HepG2 (cell line): ENCODE data around the gene SIK3. TPM values are rescaled to one million over a fixed set of nuclear protein-coding genes. Genes with fewer than 3 reads are reported as not detected.

Source experiments
- ATAC-seq: fragments of 200-7000 bp; cut with Tn5 transposase; 3 replicates; pipeline ENCODE4 v1.9.1; 2020; ENCODE audit warnings: mild to moderate bottlenecking, moderate library complexity
- BruUV-seq: library from RNA; stranded (reverse); fragments of 400-500 nt; replicated peaks from 2 replicates; lab custom pipeline; 2021; lab: Mats Ljungman, UMichigan
- CTCF ChIA-PET: fragments of 300-600 bp; formaldehyde crosslinking; extraction: SDS; loops from one replicate; lab custom pipeline; 2021; ENCODE audit warnings: low total read pairs, inconsistent platforms, low intra/inter-chr PET ratio; lab: Yijun Ruan, JAX
- POLR2A ChIA-PET: fragments of 350-600 bp; sonication (Branson Sonifier 250); formaldehyde crosslinking; loops from one replicate; lab custom pipeline; 2020; ENCODE audit warnings: antibody characterized with exemption, inconsistent platforms; lab: Yijun Ruan, JAX
- DNase-seq: peaks from one replicate; pipeline ENCODE4 v3.0.0-alpha.2; 2015; ENCODE audit warnings: low spot score
- FAIRE-seq: peaks from 3 replicates; lab custom pipeline; 2011; peaks lifted over from hg19 to GRCh38; lab: Jason Lieb, UNC
- H2AFZ ChIP-seq: one replicate; pipeline ENCODE4 v1.6.1; 2011; ENCODE audit warnings: low read length, inconsistent platforms
- H3K27ac ChIP-seq: fragments of 300-600 bp; 3 replicates; pipeline ENCODE4 v1.8.0; 2011; ENCODE audit warnings: mixed run types, mild to moderate bottlenecking, mixed read lengths, low read length, inconsistent platforms; ENCODE audit not compliant: insufficient read depth; ENCODE audit errors: extremely low read length
- H3K27me3 ChIP-seq, 2 experiments: fragments of 200-600 bp in 1 of 2; 2 replicates in 1 of 2; 3 replicates in 1 of 2; pipeline versions ENCODE4 v1.6.0 to v1.8.0; 2011; ENCODE audit warnings: low read length in 2 of 2, mild to moderate bottlenecking in 2 of 2, moderate library complexity in 2 of 2, inconsistent platforms in 1 of 2; ENCODE audit not compliant: insufficient read depth in 2 of 2, control insufficient read depth in 1 of 2
- H3K36me3 ChIP-seq, 2 experiments: fragments of 200-600 bp in 1 of 2; replicated peaks in 1 of 2; 2 replicates in 1 of 2; 3 replicates in 1 of 2; pipeline versions ENCODE4 v1.5.1 to v1.8.0; 2011; ENCODE audit warnings: low read length in 2 of 2, inconsistent platforms in 1 of 2; ENCODE audit not compliant: insufficient read depth in 2 of 2, control insufficient read depth in 1 of 2
- H3K4me1 ChIP-seq: 2 replicates; pipeline ENCODE4 v1.5.1; 2012; ENCODE audit warnings: low read length, inconsistent platforms; ENCODE audit not compliant: insufficient read depth
- H3K4me2 ChIP-seq: 2 replicates; pipeline ENCODE4 v1.6.0; 2011; ENCODE audit warnings: low read depth, low read length, inconsistent platforms
- H3K4me3 ChIP-seq, 3 experiments: fragments of 200-600 bp in 1 of 3; sonication (generic), shearing (Covaris generic) in 1 of 3; replicated peaks in 1 of 3; 2 replicates each; pipeline ENCODE4 v1.5.1; 2011 to 2016; ENCODE audit warnings: low read length in 3 of 3, inconsistent platforms in 2 of 3, low read depth in 2 of 3, mild to moderate bottlenecking in 2 of 3, control low read depth in 1 of 3, mixed read lengths in 1 of 3; ENCODE audit not compliant: insufficient read depth in 1 of 3
- H3K79me2 ChIP-seq: one replicate; pipeline ENCODE4 v1.6.1; 2011; ENCODE audit warnings: low read length, inconsistent platforms; ENCODE audit not compliant: insufficient read depth
- H3K9ac ChIP-seq: 2 replicates; pipeline ENCODE4 v1.6.0; 2011; ENCODE audit warnings: mild to moderate bottlenecking, low read depth, low read length, inconsistent platforms; ENCODE audit not compliant: insufficient read depth
- H3K9me3 ChIP-seq: 2 replicates; pipeline ENCODE4 v1.5.1; 2012; ENCODE audit warnings: mild to moderate bottlenecking, low read length
- H4K20me1 ChIP-seq: 2 replicates; pipeline ENCODE4 v1.6.0; 2011; ENCODE audit warnings: inconsistent platforms, mild to moderate bottlenecking, low read length, moderate library complexity; ENCODE audit not compliant: insufficient read depth
- ATF5 ChIP-seq: sonication (generic); formaldehyde crosslinking; IDR thresholded peaks from 2 replicates; pipeline ENCODE4 v1.4.0; 2020; ENCODE audit warnings: mild to moderate bottlenecking, low read depth, missing genetic modification reagents
- GATA4 ChIP-seq: sonication (generic); IDR thresholded peaks from 2 replicates; pipeline ENCODE4 v1.6.1; 2016; ENCODE audit warnings: antibody characterized with exemption, low read depth, borderline replicate concordance
- HES4 ChIP-seq: sonication (generic); formaldehyde crosslinking; IDR thresholded peaks from 2 replicates; pipeline ENCODE4 v1.9.0; 2021; ENCODE audit warnings: mild to moderate bottlenecking, missing genetic modification reagents, borderline replicate concordance
- HNRNPL ChIP-seq: fragments of 200-400 bp; formaldehyde crosslinking; IDR thresholded peaks from 2 replicates; pipeline ENCODE4 v1.6.1; 2017; ENCODE audit warnings: mild to moderate bottlenecking, low read depth, low read length
- NPAS2 ChIP-seq: sonication (generic); formaldehyde crosslinking; IDR thresholded peaks from 2 replicates; pipeline ENCODE4 v1.8.0; 2022; ENCODE audit warnings: mild to moderate bottlenecking, missing genetic modification reagents, borderline replicate concordance
- NR0B2 ChIP-seq: sonication (generic); formaldehyde crosslinking; IDR thresholded peaks from 2 replicates; pipeline ENCODE4 v1.4.0; 2020; ENCODE audit warnings: mild to moderate bottlenecking, missing genetic modification reagents
- SALL2 ChIP-seq: sonication (generic); formaldehyde crosslinking; IDR thresholded peaks from 2 replicates; pipeline ENCODE4 v1.8.1; 2023; ENCODE audit warnings: mild to moderate bottlenecking, missing genetic modification reagents, inconsistent platforms
- SMAD1 ChIP-seq: sonication (generic); formaldehyde crosslinking; IDR thresholded peaks from 2 replicates; pipeline ENCODE4 v1.4.0; 2020; ENCODE audit warnings: missing genetic modification reagents, low read depth, mild to moderate bottlenecking, borderline replicate concordance
- SSRP1 ChIP-seq: IDR thresholded peaks from 2 replicates; pipeline ENCODE4 v1.6.1; 2016; ENCODE audit warnings: control low read depth
- TCF7L2 ChIP-seq: IDR thresholded peaks from 2 replicates; pipeline ENCODE4 v1.6.1; 2011; ENCODE audit warnings: mild to moderate bottlenecking, low read depth, low read length, moderate library complexity
- ZBTB38 ChIP-seq: sonication (generic); formaldehyde crosslinking; IDR thresholded peaks from 2 replicates; pipeline ENCODE4 v1.5.1; 2020; ENCODE audit warnings: mild to moderate bottlenecking, missing genetic modification reagents
- ZNF235 ChIP-seq: sonication (generic); formaldehyde crosslinking; IDR thresholded peaks from 2 replicates; pipeline ENCODE4 v1.8.1; 2023; ENCODE audit warnings: mild to moderate bottlenecking, missing genetic modification reagents, borderline replicate concordance
- ZNF350 ChIP-seq: sonication (generic); formaldehyde crosslinking; IDR thresholded peaks from 2 replicates; pipeline ENCODE4 v1.4.0; 2020; ENCODE audit warnings: mild to moderate bottlenecking, low read depth, missing genetic modification reagents, borderline replicate concordance
- ZNF441 ChIP-seq: sonication (generic); formaldehyde crosslinking; IDR thresholded peaks from 2 replicates; pipeline ENCODE4 v1.7.0; 2021; ENCODE audit warnings: missing genetic modification reagents, borderline replicate concordance
- WGBS: methylation state at CpG from one replicate; pipeline ENCODE4 v1.1.6; 2017; ENCODE audit warnings: low lambda C conversion rate; 5-methylcytosine and 5-hydroxymethylcytosine counted together
- in situ Hi-C: cut with HindIII; loops from 2 replicates; pipeline ENCODE4 v1.10.0; 2017; ENCODE audit warnings: low pct_unique_long_range_greater_than_20kb; ENCODE audit not compliant: extremely low pct_ligation_motif_present
- intact Hi-C: fragments of 100-400 bp; cut with micrococcal nuclease; formaldehyde crosslinking; loops from one replicate; pipeline ENCODE4 v1.10.0; 2022; ENCODE audit not compliant: unreplicated experiment
- polyA plus RNA-seq, 8 experiments: library from polyadenylated mRNA; depleted of rRNA in 3 of 8; stranded (reverse) in 7 of 8; unstranded in 1 of 8; fragments of >200 nt; fragmentation: Illumina TruSeq in 4 of 8; extraction: Trizol in 4 of 8; gene quantifications; 2 replicates each; pipeline versions ENCODE4 v1.2.1 to v1.2.3, GENCODE V29; 2011 to 2016; ENCODE audit warnings: low read depth in 4 of 8, missing spikeins in 1 of 8, mixed read lengths in 1 of 8; ENCODE audit not compliant: insufficient read depth in 1 of 8
- total RNA-seq, 5 experiments: library from RNA; depleted of rRNA; stranded (reverse); fragments of >200 nt; fragmentation: Illumina TruSeq; extraction: Trizol; gene quantifications; 2 replicates each; pipeline ENCODE4 v1.2.3, GENCODE V29; 2016; ENCODE audit warnings: low read depth in 1 of 5
- TF ChIP-seq, protein P1 (sequence below): sonication (generic); formaldehyde crosslinking; IDR thresholded peaks from 2 replicates; pipeline ENCODE4 v1.4.0; 2020; ENCODE audit warnings: missing genetic modification reagents

The SIK3 gene
- total and polyA plus RNA-seq, 2 of the 13 experiments (the other 11 are each of a cell fraction or from before 2014, with no cell fraction given): 5.7 to 9.8 TPM

DNA sequence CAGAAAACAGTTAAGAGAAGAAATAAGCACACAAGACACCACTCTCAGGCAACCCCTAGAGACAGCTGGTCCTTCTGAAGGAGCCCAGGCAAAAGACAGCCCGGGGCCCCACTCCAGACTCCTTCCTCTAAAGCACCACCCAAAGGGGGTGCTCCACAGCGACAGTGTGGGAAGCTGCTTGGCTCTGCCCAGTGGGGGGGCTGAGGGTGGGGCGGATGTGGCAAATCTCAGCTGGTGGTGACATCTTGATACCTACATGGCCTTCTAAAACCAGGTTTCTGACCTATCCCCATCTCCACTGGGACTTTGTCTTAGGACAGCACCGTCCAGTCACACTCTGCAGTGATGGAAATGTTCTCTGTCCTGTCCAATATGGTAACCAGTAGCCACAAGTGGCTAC is 250.6 kb downstream of the SIK3 start:
- no TSS peak for BruUV-seq
- H3K4me1 ChIP-seq: peaks cover 15% of the 10 kb centered on the region
- CTCF ChIA-PET: no interaction called here
- H3K4me2 ChIP-seq: no peak overlapping the region
- POLR2A ChIA-PET: no interaction called here
- H3K27ac ChIP-seq: no peak overlapping the region
- no peaks in the 10 kb centered on the region for H3K9me3 ChIP-seq
- in situ Hi-C loops: no loop called here
- TF ChIP-seq, protein P1, sequence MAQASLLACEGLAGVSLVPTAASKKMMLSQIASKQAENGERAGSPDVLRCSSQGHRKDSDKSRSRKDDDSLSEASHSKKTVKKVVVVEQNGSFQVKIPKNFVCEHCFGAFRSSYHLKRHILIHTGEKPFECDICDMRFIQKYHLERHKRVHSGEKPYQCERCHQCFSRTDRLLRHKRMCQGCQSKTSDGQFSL (CRISPR knock-in tag): no peak
- no peak for TF ChIP-seq GATA4
- no peak for TF ChIP-seq NPAS2 (CRISPR knock-in tag)
- no peak for TF ChIP-seq ZBTB38 (CRISPR knock-in tag)
- no peak for TF ChIP-seq ATF5 (CRISPR knock-in tag)
- TF ChIP-seq ZNF441 (CRISPR knock-in tag): no peak
- TF ChIP-seq ZNF350: no peak
- TF ChIP-seq SMAD1: no peak
- no peak for TF ChIP-seq HNRNPL
- no peak for TF ChIP-seq TCF7L2
- TF ChIP-seq ZNF235 (CRISPR knock-in tag): no peak
- TF ChIP-seq SALL2: no peak
- no peak for TF ChIP-seq HES4 (CRISPR knock-in tag)
- no peak for TF ChIP-seq NR0B2
- no peak for TF ChIP-seq SSRP1 (CRISPR knock-in tag)
- H3K4me3 ChIP-seq: no peak overlapping the region
- no peaks in the 10 kb centered on the region for H4K20me1 ChIP-seq
- H3K79me2 ChIP-seq: no peaks in the 10 kb centered on the region
- no peak for ATAC-seq
- peaks cover 23 to 48% of the 10 kb centered on the region in 2 experiments for H3K36me3 ChIP-seq
- H3K27me3 ChIP-seq: no peaks in the 10 kb centered on the region
- intact Hi-C loops: no loop called here
- no peak overlapping the region for H2AFZ ChIP-seq
- 95% methylated on average over 4 of the region's 4 CpGs for WGBS
- no peak for DNase-seq
- H3K9ac ChIP-seq: no peak overlapping the region
- no peak for FAIRE-seq
